AG10803 (cell line): ENCODE data around the gene TAF1A.

Experiments used
- DNase-seq: peaks from one replicate; pipeline ENCODE4 v3.0.0; 2010; ENCODE audit warnings: low read depth
- H3K4me3 ChIP-seq: 2 replicates; pipeline ENCODE4 v1.5.1; 2011; ENCODE audit warnings: mild to moderate bottlenecking, low read length, control low read depth
- TF ChIP-seq, protein P1 (sequence below): conservative IDR thresholded peaks from 2 replicates; pipeline ENCODE4 v1.5.1; 2011; ENCODE audit warnings: mild to moderate bottlenecking, low read length, control low read depth, inconsistent platforms

The TAF1A gene

DNA sequence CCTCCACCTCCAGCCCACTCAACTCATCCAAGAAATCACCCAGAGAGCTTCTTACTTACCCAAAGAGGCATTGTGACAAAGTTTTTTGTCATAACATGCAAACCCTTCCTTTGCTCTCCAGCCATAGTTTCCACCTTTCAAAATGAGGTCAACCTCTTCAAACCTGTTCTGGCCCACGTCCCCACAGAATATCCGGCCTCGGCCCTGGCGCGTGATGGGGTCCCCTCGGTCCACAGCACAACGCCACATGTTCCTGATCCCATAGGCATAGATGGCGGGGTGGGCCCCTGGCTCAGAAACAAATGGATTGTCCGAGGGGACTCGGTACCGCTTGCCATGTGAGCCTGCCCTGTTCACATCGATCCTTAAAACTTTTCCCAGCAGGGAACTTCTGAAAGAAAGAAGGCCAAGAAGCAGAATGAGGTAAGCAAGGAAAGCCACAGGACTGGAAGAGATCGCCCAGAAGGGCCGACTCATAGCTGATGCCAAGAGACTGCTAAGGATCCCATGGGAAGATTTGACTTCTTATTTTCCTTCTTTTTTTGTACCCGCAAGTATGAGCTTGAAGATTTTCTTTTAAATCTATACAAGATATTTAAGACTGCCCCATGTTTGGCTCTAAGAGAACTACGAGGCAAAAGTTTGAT, 49.7 kb downstream of the TAF1A start:
- no peak overlapping the region for H3K4me3 ChIP-seq
- DNase-seq: no peak
- TF ChIP-seq, protein P1, sequence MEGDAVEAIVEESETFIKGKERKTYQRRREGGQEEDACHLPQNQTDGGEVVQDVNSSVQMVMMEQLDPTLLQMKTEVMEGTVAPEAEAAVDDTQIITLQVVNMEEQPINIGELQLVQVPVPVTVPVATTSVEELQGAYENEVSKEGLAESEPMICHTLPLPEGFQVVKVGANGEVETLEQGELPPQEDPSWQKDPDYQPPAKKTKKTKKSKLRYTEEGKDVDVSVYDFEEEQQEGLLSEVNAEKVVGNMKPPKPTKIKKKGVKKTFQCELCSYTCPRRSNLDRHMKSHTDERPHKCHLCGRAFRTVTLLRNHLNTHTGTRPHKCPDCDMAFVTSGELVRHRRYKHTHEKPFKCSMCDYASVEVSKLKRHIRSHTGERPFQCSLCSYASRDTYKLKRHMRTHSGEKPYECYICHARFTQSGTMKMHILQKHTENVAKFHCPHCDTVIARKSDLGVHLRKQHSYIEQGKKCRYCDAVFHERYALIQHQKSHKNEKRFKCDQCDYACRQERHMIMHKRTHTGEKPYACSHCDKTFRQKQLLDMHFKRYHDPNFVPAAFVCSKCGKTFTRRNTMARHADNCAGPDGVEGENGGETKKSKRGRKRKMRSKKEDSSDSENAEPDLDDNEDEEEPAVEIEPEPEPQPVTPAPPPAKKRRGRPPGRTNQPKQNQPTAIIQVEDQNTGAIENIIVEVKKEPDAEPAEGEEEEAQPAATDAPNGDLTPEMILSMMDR: no peak

DNA sequence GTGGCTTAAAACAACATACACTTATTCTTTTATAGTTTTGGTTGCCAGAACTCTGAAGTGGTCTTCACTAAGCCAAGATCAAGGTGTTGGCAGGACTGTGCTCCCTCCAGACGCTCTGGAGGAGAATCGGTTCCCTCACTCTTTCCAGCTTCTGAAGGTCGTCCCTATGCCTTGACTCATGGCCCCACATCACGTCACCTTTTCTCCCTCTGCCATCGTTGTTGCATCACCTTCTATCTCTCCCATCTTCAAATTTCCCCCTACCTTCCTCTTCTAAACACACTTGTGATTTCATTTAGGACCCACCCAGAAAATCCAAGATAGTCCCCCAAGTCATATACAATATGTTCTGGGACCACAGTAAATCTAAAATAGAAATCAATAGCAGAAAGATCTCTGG, 54.3 kb downstream of the TAF1A start:
- no peak for DNase-seq
- H3K4me3 ChIP-seq: no peak overlapping the region
- TF ChIP-seq, protein P1: no peak

DNA sequence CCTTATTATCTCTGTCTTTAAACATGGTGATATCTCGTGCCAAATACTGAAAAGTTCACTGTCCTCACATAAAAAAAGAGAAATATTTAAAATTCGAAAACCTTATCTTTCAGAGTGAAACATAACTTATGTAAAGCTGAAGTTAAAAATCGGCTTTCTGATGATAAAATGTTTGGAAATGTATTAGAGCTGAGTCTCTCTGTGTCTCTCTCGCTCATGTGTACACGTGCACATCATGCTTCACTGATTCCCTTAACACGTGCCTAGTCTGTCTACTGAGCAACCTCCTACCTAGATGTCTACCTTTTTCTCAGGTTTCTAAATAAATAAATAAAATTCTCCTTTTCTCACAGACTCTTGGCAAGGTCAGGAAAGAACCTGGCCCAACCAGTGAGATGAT, 58.9 kb downstream of the TAF1A start:
- no peak for DNase-seq
- no peak overlapping the region for H3K4me3 ChIP-seq
- TF ChIP-seq, protein P1: no peak

DNA sequence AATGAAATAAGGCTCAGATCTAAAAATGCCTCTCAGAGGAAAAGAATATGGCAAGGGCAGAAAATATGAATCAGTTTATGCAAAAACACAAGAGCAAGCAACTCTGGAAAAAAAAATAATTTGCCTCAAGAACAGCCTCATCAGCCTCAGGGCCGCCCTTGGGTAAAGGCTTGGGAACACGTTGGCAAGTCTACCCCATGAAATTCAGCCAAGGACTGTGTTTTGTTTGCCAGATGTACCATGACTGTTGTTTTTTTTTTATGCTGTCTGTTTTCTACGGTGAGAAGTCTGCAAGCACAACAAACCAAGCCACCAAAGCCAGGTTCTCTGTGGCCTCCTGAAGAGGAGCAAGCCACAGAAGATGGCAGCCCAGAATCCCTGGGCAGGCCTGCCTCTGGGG, 59.8 kb downstream of the TAF1A start:
- no peak overlapping the region for H3K4me3 ChIP-seq

DNA sequence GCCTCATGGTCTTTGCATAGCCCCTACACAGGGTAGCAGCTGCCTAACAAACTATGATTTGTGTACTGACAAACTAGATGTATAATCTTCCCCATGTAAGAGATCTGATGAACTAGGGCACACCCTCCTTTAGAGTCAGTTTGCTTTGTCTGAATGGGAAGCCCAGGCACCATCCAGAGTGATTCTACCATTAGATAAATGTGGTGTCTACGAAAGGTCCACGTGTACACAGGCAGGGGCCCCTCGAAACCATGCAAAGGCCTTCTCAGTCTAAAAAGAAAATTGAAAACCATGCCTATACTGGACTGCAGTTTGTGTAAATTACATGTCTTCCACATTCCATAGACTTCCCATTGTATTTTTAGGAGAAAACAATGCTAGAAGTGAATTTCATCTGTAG, 60.6 kb downstream of the TAF1A start:
- no peak for DNase-seq
- TF ChIP-seq, protein P1: no peak
- no peak overlapping the region for H3K4me3 ChIP-seq

More for the DNA sequence above, 59.8 kb downstream of the TAF1A start:
- peak; percentile 8 for DNase-seq
- TF ChIP-seq, protein P1: no peak

DNA sequence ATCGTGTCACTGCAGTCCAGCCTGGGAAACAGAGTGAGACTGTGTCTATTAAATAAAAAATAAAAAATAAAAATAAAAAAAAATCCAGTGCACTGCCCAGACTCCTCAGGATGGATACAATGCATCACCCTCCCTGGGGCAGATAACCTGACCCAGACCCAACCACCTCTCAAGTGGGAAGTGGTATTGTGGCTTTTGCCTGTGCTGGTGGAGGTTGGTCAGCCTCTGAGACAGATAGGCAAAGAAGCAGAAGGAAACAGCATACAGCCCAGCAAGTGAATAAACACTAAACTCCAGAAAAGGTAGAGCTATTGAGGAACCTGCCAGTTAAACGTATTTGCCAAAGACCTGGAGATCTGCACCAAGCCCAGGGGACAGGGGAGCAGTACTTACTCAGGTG, 63.8 kb downstream of the TAF1A start:
- DNase-seq: no peak
- H3K4me3 ChIP-seq: no peak overlapping the region
- TF ChIP-seq, protein P1: no peak

DNA sequence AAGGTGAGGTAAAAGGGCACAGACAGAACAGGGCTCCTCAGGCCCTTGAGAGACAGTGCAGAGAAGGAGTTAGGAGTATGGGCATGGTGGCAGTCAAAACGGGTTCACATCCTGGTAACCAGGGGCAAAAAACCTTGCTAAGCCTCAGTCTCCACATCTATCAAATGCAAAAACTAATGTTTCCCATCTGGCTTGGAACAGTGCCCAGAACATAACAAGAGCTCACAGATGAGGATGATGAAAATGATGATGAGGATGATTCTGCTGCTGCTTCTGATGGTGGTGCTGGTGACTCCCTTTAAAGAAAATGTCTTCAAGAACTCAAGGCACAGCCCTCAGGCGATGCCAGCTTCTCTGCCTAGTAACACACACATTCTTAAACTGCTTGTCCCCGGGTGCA, 65.9 kb downstream of the TAF1A start:
- peak; percentile 56 for DNase-seq
- TF ChIP-seq, protein P1: no peak

More for the DNA sequence above, 65.9 kb downstream of the TAF1A start:
- H3K4me3 ChIP-seq: no peak overlapping the region
